Right atrium auricular region (tissue), 2 donors: ENCODE data around the gene TGFB1. TPM values are rescaled to one million over a fixed set of nuclear protein-coding genes. Genes with fewer than 3 reads are reported as not detected.
A peak's percentile ranks its signal among the peaks of the same experiment; 100 is the strongest.

Experiments
- DNase-seq: peaks from one replicate; pipeline ENCODE4 v3.0.0-alpha.2; 2019; ENCODE audit warnings: low spot score
- H3K27ac ChIP-seq, 2 donors: fragments of 200-600 bp; sonication (generic); 1 replicate in 1 of 2; 2 replicates in 1 of 2; pipeline ENCODE4 v1.5.1; 2016 to 2019
- H3K27me3 ChIP-seq, 2 donors: fragments of 200-600 bp; sonication (generic); one replicate each; pipeline versions ENCODE4 v1.5.1 to v1.6.0; 2017 to 2019
- H3K36me3 ChIP-seq: fragments of 200-600 bp; sonication (generic); one replicate; pipeline ENCODE4 v1.5.1; 2016
- H3K4me1 ChIP-seq, 2 donors: fragments of 200-600 bp; sonication (generic); one replicate each; pipeline versions ENCODE4 v1.5.1 to v1.6.0; 2017 to 2019
- H3K4me3 ChIP-seq, 2 donors: fragments of 200-600 bp; sonication (generic); 1 replicate in 1 of 2; 2 replicates in 1 of 2; pipeline ENCODE4 v1.5.1; 2017 to 2019; ENCODE audit warnings: mild to moderate bottlenecking in 1 of 2, moderate library complexity in 1 of 2
- H3K9me3 ChIP-seq, 2 donors: fragments of 200-600 bp; sonication (generic); one replicate each; pipeline ENCODE4 v1.5.1; 2019
- CTCF ChIP-seq, 2 donors: fragments of 200-600 bp; sonication (generic); IDR thresholded peaks; one replicate each; pipeline ENCODE4 v1.5.1; 2019; ENCODE audit warnings: antibody characterized with exemption in 2 of 2
- total RNA-seq, 2 donors: library from RNA; depleted of rRNA; stranded (reverse); fragments of >200 nt; gene quantifications; one replicate each; pipeline ENCODE4 v1.1.0, GENCODE V29; 2016

TGFB1 gene
- total RNA-seq, 2 donors from 2014 or later, result 17.6 to 33.7 TPM

GRCh38 chr19:41328842-41329225, 24.9 kb downstream of the TGFB1 start:
- no peaks in the 10 kb centered on the region for H3K9me3 ChIP-seq
- H3K27ac ChIP-seq, result peak overlapping the region; percentile 93 to 97
- H3K4me1 ChIP-seq, result peaks cover 5 to 53% of the 10 kb centered on the region in 2 donors
- no peak for TF ChIP-seq CTCF (IDR thresholded peaks at IDR 0.05)
- no peaks in the 10 kb centered on the region for H3K27me3 ChIP-seq
- DNase-seq, result no peak
- H3K4me3 ChIP-seq, result no peak overlapping the region
- H3K36me3 ChIP-seq, result peaks cover 17% of the 10 kb centered on the region

GRCh38 chr19:41328157-41328841, 25.4 kb downstream of the TGFB1 start:
- Histone ChIP-seq H3K9me3 (no peaks in the 10 kb centered on the region), H3K4me3 (peak overlapping the region in 1 of 2 donors; percentile 40), H3K4me1 (peaks cover 7 to 58% of the 10 kb centered on the region in 2 donors), H3K27ac (peak overlapping the region; percentile 93 to 97), H3K27me3 (no peaks in the 10 kb centered on the region), H3K36me3 (peaks cover 17% of the 10 kb centered on the region)
- TF ChIP-seq CTCF (IDR thresholded peaks at IDR 0.05), result no peak
- DNase-seq, result no peak

GRCh38 chr19:41327576-41328156, 26.1 kb downstream of the TGFB1 start:
- Histone ChIP-seq H3K9me3 (no peaks in the 10 kb centered on the region), H3K36me3 (peaks cover 15% of the 10 kb centered on the region), H3K4me3 (peak overlapping the region; percentile 24 to 40), H3K27ac (peak overlapping the region; percentile 93 to 97), H3K4me1 (peaks cover 7 to 64% of the 10 kb centered on the region in 2 donors), H3K27me3 (no peaks in the 10 kb centered on the region)
- DNase-seq, result peak; percentile 78
- TF ChIP-seq CTCF (IDR thresholded peaks at IDR 0.05), result no peak

- H3K4me3 ChIP-seq, result peak overlapping the region; percentile 24 to 40
- H3K4me1 ChIP-seq, result peaks cover 7 to 70% of the 10 kb centered on the region in 2 donors
- no peaks in the 10 kb centered on the region for H3K9me3 ChIP-seq
- no peak for DNase-seq
- H3K27ac ChIP-seq, result peak overlapping the region; percentile 93 to 97
- H3K36me3 ChIP-seq, result peaks cover 9% of the 10 kb centered on the region
- TF ChIP-seq CTCF (IDR thresholded peaks at IDR 0.05), result no peak
- H3K27me3 ChIP-seq, result no peaks in the 10 kb centered on the region
Measured at GRCh38 chr19:41327076-41327575, 26.6 kb downstream of the TGFB1 start.

- peaks cover 3% of the 10 kb centered on the region for H3K36me3 ChIP-seq
- H3K27me3 ChIP-seq, result no peaks in the 10 kb centered on the region
- peak overlapping the region; percentile 93 to 97 for H3K27ac ChIP-seq
- no peak for TF ChIP-seq CTCF (IDR thresholded peaks at IDR 0.05)
- H3K9me3 ChIP-seq, result no peaks in the 10 kb centered on the region
- no peak for DNase-seq
- peaks cover 7 to 80% of the 10 kb centered on the region in 2 donors for H3K4me1 ChIP-seq
- H3K4me3 ChIP-seq, result peak overlapping the region; percentile 16 to 39
Measured at GRCh38 chr19:41325947-41326706, 27.6 kb downstream of the TGFB1 start.
